Measurements from ENCODE around the gene FOXO3. TPM values are rescaled to one million over a fixed set of nuclear protein-coding genes. Genes with fewer than 3 reads are reported as not detected.
A peak's percentile ranks its signal among the peaks of the same experiment; 100 is the strongest.

Gene FOXO3
- total and polyA plus RNA-seq, 7 donors, result 13.8 to 84.7 (median 66.4) TPM

DNA sequence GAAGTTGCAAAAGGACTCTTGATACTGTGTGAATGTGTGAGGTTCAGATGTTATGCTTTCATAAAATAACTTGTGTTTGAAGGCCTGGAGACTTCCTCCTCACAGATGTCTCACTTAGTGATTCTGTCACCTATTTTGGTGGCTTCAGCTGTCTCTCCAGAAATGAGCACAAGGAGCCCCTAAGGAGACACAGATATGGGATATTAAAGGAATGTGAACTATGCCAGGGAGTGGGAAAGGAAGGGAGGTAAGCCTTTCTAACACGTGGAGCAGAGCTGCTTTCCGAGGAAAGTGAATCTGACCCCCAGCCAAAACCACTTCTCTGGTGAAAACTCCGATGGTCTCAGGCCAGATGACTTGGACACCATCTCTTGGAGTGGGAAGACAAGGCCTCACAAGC, 10.5 kb upstream of the FOXO3 start:
- no peak overlapping the region for H3K27ac ChIP-seq
- WGBS, 2 donors, result 72 to 83% methylated on average over 3 of the region's 3 CpGs
- no peaks in the 10 kb centered on the region for H3K27me3 ChIP-seq
- no peak overlapping the region for H3K4me3 ChIP-seq
- TF ChIP-seq POLR2AphosphoS5 (IDR thresholded peaks at IDR 0.05) (no peak), EP300 (IDR thresholded peaks at IDR 0.05) (no peak), POLR2A (IDR thresholded peaks at IDR 0.05) (no peak)
- TF ChIP-seq, protein P1, sequence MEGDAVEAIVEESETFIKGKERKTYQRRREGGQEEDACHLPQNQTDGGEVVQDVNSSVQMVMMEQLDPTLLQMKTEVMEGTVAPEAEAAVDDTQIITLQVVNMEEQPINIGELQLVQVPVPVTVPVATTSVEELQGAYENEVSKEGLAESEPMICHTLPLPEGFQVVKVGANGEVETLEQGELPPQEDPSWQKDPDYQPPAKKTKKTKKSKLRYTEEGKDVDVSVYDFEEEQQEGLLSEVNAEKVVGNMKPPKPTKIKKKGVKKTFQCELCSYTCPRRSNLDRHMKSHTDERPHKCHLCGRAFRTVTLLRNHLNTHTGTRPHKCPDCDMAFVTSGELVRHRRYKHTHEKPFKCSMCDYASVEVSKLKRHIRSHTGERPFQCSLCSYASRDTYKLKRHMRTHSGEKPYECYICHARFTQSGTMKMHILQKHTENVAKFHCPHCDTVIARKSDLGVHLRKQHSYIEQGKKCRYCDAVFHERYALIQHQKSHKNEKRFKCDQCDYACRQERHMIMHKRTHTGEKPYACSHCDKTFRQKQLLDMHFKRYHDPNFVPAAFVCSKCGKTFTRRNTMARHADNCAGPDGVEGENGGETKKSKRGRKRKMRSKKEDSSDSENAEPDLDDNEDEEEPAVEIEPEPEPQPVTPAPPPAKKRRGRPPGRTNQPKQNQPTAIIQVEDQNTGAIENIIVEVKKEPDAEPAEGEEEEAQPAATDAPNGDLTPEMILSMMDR (IDR thresholded peaks at IDR 0.05), result no peak
- DNase-seq, result no peak
- no peaks in the 10 kb centered on the region for H3K36me3 ChIP-seq
- intact Hi-C loops (cut with DNase I), result loop anchor here (10.0 kb wide), 1 partner anchor 835 kb away; the partner anchor contains the start of gene CD164
- H3K4me1 ChIP-seq, result peaks cover 0 to 7% (median 4%) of the 10 kb centered on the region in 4 donors
- H3K9me3 ChIP-seq, result no peaks in the 10 kb centered on the region

DNA sequence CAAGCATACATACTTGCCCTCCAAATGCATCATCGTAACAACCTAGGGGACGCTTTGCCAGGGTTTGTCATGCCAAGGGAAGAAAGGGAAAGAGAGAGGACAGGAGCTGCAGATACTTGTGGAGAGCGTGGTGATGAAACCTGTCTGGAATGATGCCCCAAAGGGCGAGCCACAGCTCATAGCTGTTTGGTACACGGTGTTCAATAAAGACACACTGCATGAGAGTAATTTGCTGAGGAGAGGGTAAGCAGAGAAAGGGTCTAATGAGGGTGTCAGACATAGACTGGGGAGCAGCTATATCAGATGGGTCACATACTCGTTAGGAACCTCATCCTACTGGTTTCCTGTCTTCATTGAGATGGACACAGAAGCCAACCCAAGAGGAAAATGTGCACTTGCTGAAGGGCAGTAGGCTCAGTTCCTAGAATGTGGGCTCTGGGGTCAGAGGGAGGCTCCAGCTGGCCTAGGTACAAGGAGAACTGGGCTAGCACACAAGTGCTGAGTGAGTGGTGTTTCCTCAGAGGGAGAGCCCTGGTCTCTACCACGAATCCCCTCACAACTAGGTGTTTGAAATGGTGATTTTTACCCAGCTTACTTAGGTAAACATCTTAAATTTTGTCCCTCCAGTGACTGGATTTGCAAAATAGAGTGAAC, 5.2 kb upstream of the FOXO3 start:
- Histone ChIP-seq H3K4me1 (peaks cover 2 to 30% (median 27%) of the 10 kb centered on the region in 4 donors), H3K9me3 (no peaks in the 10 kb centered on the region), H3K4me3 (no peak overlapping the region), H3K36me3 (no peaks in the 10 kb centered on the region), H3K27ac (peak overlapping the region; percentile 96 to 100 (median 99)), H3K27me3 (no peaks in the 10 kb centered on the region)
- WGBS, 2 donors, result 85 to 92% methylated on average over 7 of the region's 7 CpGs
- DNase-seq, result no peak
- TF ChIP-seq POLR2AphosphoS5 (IDR thresholded peaks at IDR 0.05), result no peak
- no peak for TF ChIP-seq POLR2A (IDR thresholded peaks at IDR 0.05)
- no peak for TF ChIP-seq EP300 (IDR thresholded peaks at IDR 0.05)
- TF ChIP-seq, protein P1 (IDR thresholded peaks at IDR 0.05), result no peak
- intact Hi-C loops (cut with DNase I), result loop anchor here (2.0 to 10.0 kb wide), 8 partner anchors 37 to 1063 kb away; partner anchors contain the start of genes CD164 and SOBP

DNA sequence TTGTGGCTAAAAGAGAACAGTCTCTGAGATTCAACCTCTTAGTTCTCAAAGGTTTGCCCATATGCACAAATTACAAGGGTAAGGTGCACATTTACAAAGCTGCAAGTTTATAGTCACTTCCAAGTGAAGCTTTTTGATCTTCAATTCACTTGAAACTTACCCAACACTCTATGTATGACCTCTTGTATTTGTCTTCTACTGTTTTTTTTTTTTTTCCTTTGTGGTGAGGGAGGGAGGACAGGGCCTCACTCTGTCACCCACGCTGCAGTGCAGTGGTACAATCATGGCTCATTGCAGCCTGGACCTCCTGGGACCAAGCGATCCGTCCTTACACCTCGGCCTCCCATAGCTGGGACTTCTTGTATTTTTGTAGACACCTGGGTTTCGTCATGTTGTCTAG, 4.5 kb upstream of the FOXO3 start:
- DNase-seq, result no peak
- Histone ChIP-seq H3K27ac (peak overlapping the region; percentile 96 to 100 (median 99)), H3K9me3 (no peaks in the 10 kb centered on the region), H3K4me1 (peaks cover 2 to 30% (median 27%) of the 10 kb centered on the region in 4 donors), H3K36me3 (no peaks in the 10 kb centered on the region), H3K27me3 (no peaks in the 10 kb centered on the region), H3K4me3 (no peak overlapping the region)
- intact Hi-C loops (cut with DNase I), result loop anchor here (2.0 to 10.0 kb wide), 8 partner anchors 36 to 1064 kb away; partner anchors contain the start of genes CD164 and SOBP
- WGBS, 2 donors, result 95% methylated on average over 5 of the region's 5 CpGs
- TF ChIP-seq POLR2A (IDR thresholded peaks at IDR 0.05) (no peak), EP300 (IDR thresholded peaks at IDR 0.05) (no peak)
- TF ChIP-seq, protein P1 (IDR thresholded peaks at IDR 0.05), result no peak

DNA sequence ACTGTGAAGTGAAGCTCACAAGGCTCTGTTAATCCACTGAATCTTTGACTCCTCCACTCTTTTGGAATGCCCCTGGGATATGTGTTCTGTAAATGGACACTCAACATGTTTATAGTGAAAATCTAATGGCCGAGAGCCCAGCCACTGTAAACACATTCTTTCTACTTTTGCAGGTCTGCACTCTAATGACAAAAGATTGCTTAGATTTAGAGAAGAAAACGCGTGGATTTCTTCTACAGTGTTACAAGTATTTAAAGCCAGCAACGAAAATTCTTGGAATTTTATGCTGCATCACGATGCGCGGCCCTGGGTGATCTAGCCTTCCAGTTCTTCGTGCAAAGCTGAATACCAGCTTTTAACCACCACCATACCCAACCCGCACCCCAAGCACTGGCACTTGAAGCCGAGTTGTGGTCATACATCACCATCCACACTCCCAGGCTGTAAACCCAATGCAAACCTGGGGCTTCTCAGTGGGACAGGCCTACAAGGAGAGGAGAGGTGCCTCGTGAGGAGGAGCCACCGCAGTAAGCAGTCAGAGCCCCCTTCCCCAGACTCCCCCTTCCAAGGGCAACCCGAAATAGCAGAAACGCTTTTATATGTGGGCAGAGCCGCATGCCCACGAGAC, 3.7 kb upstream of the FOXO3 start:
- WGBS, 2 donors, result 47 to 54% methylated on average over 16 of the region's 16 CpGs

More for the DNA sequence above, 3.7 kb upstream of the FOXO3 start:
- no peak for DNase-seq
- TF ChIP-seq EP300 (IDR thresholded peaks at IDR 0.05) (no peak), POLR2AphosphoS5 (IDR thresholded peaks at IDR 0.05) (peak in 3 of 4 donors; percentile 30 to 47 (median 40))
- Histone ChIP-seq H3K27ac (peak overlapping the region; percentile 96 to 100 (median 99)), H3K9me3 (no peaks in the 10 kb centered on the region), H3K27me3 (no peaks in the 10 kb centered on the region), H3K4me1 (peaks cover 2 to 30% (median 27%) of the 10 kb centered on the region in 4 donors), H3K4me3 (peak overlapping the region; percentile 74 to 93 (median 82)), H3K36me3 (no peaks in the 10 kb centered on the region)
- intact Hi-C loops (cut with DNase I), result loop anchor here (2.0 to 10.0 kb wide), 8 partner anchors 35 to 1065 kb away; partner anchors contain the start of genes CD164 and SOBP
